ENCODE results near the gene SHCBP1.
"Not testable (repeated sequence)": the region's sequence is repeated elsewhere in the genome, so short reads cannot be mapped to it uniquely, and the experiment has no call there.

The SHCBP1 gene

GRCh38 chr16:46627746-46628145 lies 6.6 kb upstream of the SHCBP1 start:
- ATAC-seq, result no peak
- TF ChIP-seq ZC3H10 (CRISPR knock-in tag; IDR thresholded peaks at IDR 0.05), result no peak
- TF ChIP-seq ZFP3 (CRISPR knock-in tag; IDR thresholded peaks at IDR 0.05), result no peak
- no peak for TF ChIP-seq POU6F1 (CRISPR knock-in tag; IDR thresholded peaks at IDR 0.05; ENCODE audit: borderline replicate concordance, low read depth)
- TF ChIP-seq ESRRG (CRISPR knock-in tag; IDR thresholded peaks at IDR 0.05), result no peak
- no peak for TF ChIP-seq PATZ1 (CRISPR knock-in tag; IDR thresholded peaks at IDR 0.05; ENCODE audit: borderline replicate concordance)
- no peak for TF ChIP-seq OSR1 (CRISPR knock-in tag; IDR thresholded peaks at IDR 0.05)
- TF ChIP-seq ARNTL (CRISPR knock-in tag; IDR thresholded peaks at IDR 0.05; ENCODE audit: borderline replicate concordance, low read depth), result no peak
- no peak for TF ChIP-seq ZNF70 (CRISPR knock-in tag; IDR thresholded peaks at IDR 0.05)
- no peak for TF ChIP-seq TOX (CRISPR knock-in tag; IDR thresholded peaks at IDR 0.05; ENCODE audit: borderline replicate concordance)

- not testable (repeated sequence) for ATAC-seq
Observed at GRCh38 chr16:46626681-46627080, 5.5 kb upstream of the SHCBP1 start.

- ATAC-seq, result not testable (repeated sequence)
Observed at GRCh38 chr16:46624862-46625261, 3.7 kb upstream of the SHCBP1 start.

- ATAC-seq, result not testable (repeated sequence)
Observed at GRCh38 chr16:46623707-46624106, 2.5 kb upstream of the SHCBP1 start.

GRCh38 chr16:46623246-46623645 lies 2.1 kb upstream of the SHCBP1 start:
- ATAC-seq, result peak; percentile 45

GRCh38 chr16:46621934-46622676 lies 926 bp upstream of the SHCBP1 start:
- no peak for TF ChIP-seq BACH2 (CRISPR knock-in tag; IDR thresholded peaks at IDR 0.05; ENCODE audit: borderline replicate concordance)
- TF ChIP-seq ZNF70 (CRISPR knock-in tag; IDR thresholded peaks at IDR 0.05), result no peak
- no peak for TF ChIP-seq TSHZ2 (CRISPR knock-in tag; IDR thresholded peaks at IDR 0.05)
- TF ChIP-seq OSR1 (CRISPR knock-in tag; IDR thresholded peaks at IDR 0.05), result no peak
- TF ChIP-seq ZFP3 (CRISPR knock-in tag; IDR thresholded peaks at IDR 0.05), result no peak
- no peak for TF ChIP-seq RARB (CRISPR knock-in tag; IDR thresholded peaks at IDR 0.05)
- no peak for TF ChIP-seq ISL1 (CRISPR knock-in tag; IDR thresholded peaks at IDR 0.05)
- no peak for TF ChIP-seq ARNTL (CRISPR knock-in tag; IDR thresholded peaks at IDR 0.05; ENCODE audit: borderline replicate concordance, low read depth)
- TF ChIP-seq CREB5 (CRISPR knock-in tag; IDR thresholded peaks at IDR 0.05; ENCODE audit: low read depth), result no peak
- TF ChIP-seq ZFP30 (CRISPR knock-in tag; IDR thresholded peaks at IDR 0.05), result no peak
- no peak for TF ChIP-seq TOX (CRISPR knock-in tag; IDR thresholded peaks at IDR 0.05; ENCODE audit: borderline replicate concordance)
- no peak for TF ChIP-seq ZNF565 (CRISPR knock-in tag; conservative IDR thresholded peaks at IDR 0.05; ENCODE audit: low read depth)
- no peak for TF ChIP-seq ZC3H10 (CRISPR knock-in tag; IDR thresholded peaks at IDR 0.05)
- TF ChIP-seq ESRRG (CRISPR knock-in tag; IDR thresholded peaks at IDR 0.05), result no peak
- TF ChIP-seq ZNF8 (CRISPR knock-in tag; IDR thresholded peaks at IDR 0.05), result no peak
- ATAC-seq, result no peak
